OCI-LY1 (cell line): Measurements from ENCODE around the gene PGBD5.

Source experiments
- H2AFZ ChIP-seq: fragments of 200-600 bp; sonication (generic), shearing (Covaris generic); 2 replicates; pipeline ENCODE4 v1.6.0; 2014; ENCODE audit warnings: antibody characterized with exemption, mild to moderate bottlenecking, low read length
- H3F3A ChIP-seq: fragments of 200-600 bp; sonication (generic), shearing (Covaris generic); 2 replicates; pipeline ENCODE4 v1.6.0; 2014; ENCODE audit warnings: mild to moderate bottlenecking, antibody characterized with exemption, low read length, moderate library complexity; ENCODE audit not compliant: insufficient read depth
- H3K27ac ChIP-seq: fragments of 200-600 bp; sonication (generic); 2 replicates; pipeline ENCODE4 v1.5.1; 2014; ENCODE audit warnings: low read length, mixed run types, mild to moderate bottlenecking, low read depth; ENCODE audit not compliant: poor library complexity, severe bottlenecking
- H3K27me3 ChIP-seq: fragments of 200-600 bp; sonication (generic); 2 replicates; pipeline ENCODE4 v1.6.0; 2014; ENCODE audit warnings: antibody characterized with exemption, mild to moderate bottlenecking, low read length, moderate library complexity; ENCODE audit not compliant: insufficient read depth
- H3K36me3 ChIP-seq: fragments of 200-600 bp; sonication (generic); 2 replicates; pipeline ENCODE4 v1.6.1; 2014; ENCODE audit warnings: mild to moderate bottlenecking, antibody characterized with exemption, low read length, moderate library complexity, mixed read lengths; ENCODE audit not compliant: insufficient read depth
- H3K4me1 ChIP-seq: fragments of 200-600 bp; sonication (generic); 2 replicates; pipeline ENCODE4 v1.5.1; 2014; ENCODE audit warnings: mild to moderate bottlenecking, low read length, moderate library complexity; ENCODE audit not compliant: insufficient read depth, severe bottlenecking
- H3K4me2 ChIP-seq: fragments of 200-600 bp; sonication (generic), shearing (Covaris generic); 2 replicates; pipeline ENCODE4 v1.6.1; 2014; ENCODE audit warnings: low read length
- H3K4me3 ChIP-seq: fragments of 200-600 bp; sonication (generic); 2 replicates; pipeline ENCODE4 v1.5.1; 2014; ENCODE audit warnings: low read length, low read depth, mild to moderate bottlenecking, mixed read lengths; ENCODE audit not compliant: poor library complexity, severe bottlenecking
- H3K79me2 ChIP-seq: fragments of 200-600 bp; shearing (Covaris generic); 2 replicates; pipeline ENCODE4 v1.6.1; 2016; ENCODE audit warnings: mixed run types, low read length, mixed read lengths; ENCODE audit not compliant: insufficient read depth
- H3K9ac ChIP-seq: fragments of 200-600 bp; sonication (generic), shearing (Covaris generic); 2 replicates; pipeline ENCODE4 v1.6.1; 2014; ENCODE audit warnings: mild to moderate bottlenecking, low read length, mixed read lengths
- H3K9me2 ChIP-seq: fragments of 200-600 bp; sonication (generic), shearing (Covaris generic); 2 replicates; pipeline ENCODE4 v1.6.1; 2014; ENCODE audit warnings: low read depth, mild to moderate bottlenecking, low read length, mixed read lengths
- H3K9me3 ChIP-seq: fragments of 200-600 bp; shearing (Covaris generic); 2 replicates; pipeline ENCODE4 v1.6.1; 2014; ENCODE audit warnings: low read length, mixed read lengths
- H4K20me1 ChIP-seq: fragments of 200-600 bp; sonication (generic), shearing (Covaris generic); 2 replicates; pipeline ENCODE4 v1.6.0; 2016; ENCODE audit warnings: mild to moderate bottlenecking, low read length; ENCODE audit not compliant: insufficient read depth
- CTCF ChIP-seq: fragments of 200-600 bp; sonication (generic), shearing (Covaris generic); IDR thresholded peaks from 2 replicates; pipeline ENCODE4 v1.5.1; 2017; ENCODE audit warnings: mild to moderate bottlenecking, antibody characterized with exemption, low read length, moderate library complexity, mixed read lengths
- EZH2 ChIP-seq: fragments of 200-600 bp; sonication (generic), shearing (Covaris generic); IDR thresholded peaks from 2 replicates; pipeline ENCODE4 v1.8.0; 2017; ENCODE audit warnings: borderline replicate concordance, mixed run types, mild to moderate bottlenecking, antibody characterized with exemption, low read length, moderate library complexity, mixed read lengths

PGBD5 gene

GRCh38 chr1:230365723-230366307 is 60.3 kb downstream of the PGBD5 start:
- Histone ChIP-seq H3K9me2 (no peaks in the 10 kb centered on the region), H2AFZ (no peak overlapping the region), H3K9ac (no peak overlapping the region), H3F3A (no peaks in the 10 kb centered on the region), H3K9me3 (no peaks in the 10 kb centered on the region), H3K27me3 (no peaks in the 10 kb centered on the region; the same call in 1 of the 2 replicates), H3K4me3 (no peak overlapping the region), H4K20me1 (no peaks in the 10 kb centered on the region), H3K79me2 (no peaks in the 10 kb centered on the region), H3K27ac (no peak overlapping the region), H3K4me2 (no peak overlapping the region), H3K4me1 (no peaks in the 10 kb centered on the region), H3K36me3 (no peaks in the 10 kb centered on the region)
- TF ChIP-seq EZH2 (no peak), CTCF (no peak)

- H3K36me3 ChIP-seq, result no peaks in the 10 kb centered on the region
- H3K4me2 ChIP-seq, result no peak overlapping the region
- no peaks in the 10 kb centered on the region for H3K9me3 ChIP-seq
- no peaks in the 10 kb centered on the region for H4K20me1 ChIP-seq
- no peak overlapping the region for H3K4me3 ChIP-seq
- H2AFZ ChIP-seq, result no peak overlapping the region
- no peaks in the 10 kb centered on the region for H3K4me1 ChIP-seq
- no peaks in the 10 kb centered on the region; the same call in 1 of the 2 replicates for H3K27me3 ChIP-seq
- H3K27ac ChIP-seq, result no peak overlapping the region
- TF ChIP-seq EZH2 (no peak), CTCF (no peak)
- no peaks in the 10 kb centered on the region for H3K9me2 ChIP-seq
- H3F3A ChIP-seq, result no peaks in the 10 kb centered on the region
- H3K79me2 ChIP-seq, result no peaks in the 10 kb centered on the region
- no peak overlapping the region for H3K9ac ChIP-seq
These were observed 63.2 kb downstream of the PGBD5 start for GRCh38 chr1:230362949-230363348.

GRCh38 chr1:230361941-230362340 is 64.2 kb downstream of the PGBD5 start:
- Histone ChIP-seq H2AFZ (no peak overlapping the region), H3K27ac (no peak overlapping the region), H3K9me3 (no peaks in the 10 kb centered on the region), H3K79me2 (no peaks in the 10 kb centered on the region), H3K27me3 (peaks cover 3% of the 10 kb centered on the region; the same call in 1 of the 2 replicates), H3K9me2 (no peaks in the 10 kb centered on the region), H3K4me2 (no peak overlapping the region), H3F3A (no peaks in the 10 kb centered on the region), H3K4me3 (no peak overlapping the region), H4K20me1 (no peaks in the 10 kb centered on the region), H3K4me1 (no peaks in the 10 kb centered on the region), H3K9ac (no peak overlapping the region), H3K36me3 (no peaks in the 10 kb centered on the region)
- TF ChIP-seq CTCF (no peak), EZH2 (no peak)
